T-helper 2 cell treated with Interferon-gamma antibody and Interleukin-4, amounts not matched to agents 100 ng/mL and 5 ng/mL, for 36 hours (primary cell): ENCODE measurements around the gene C16orf96. TPM values are rescaled to one million over a fixed set of nuclear protein-coding genes. Genes with fewer than 3 reads are reported as not detected.

Experiments used
- intact Hi-C: fragments of 100-400 bp; cut with micrococcal nuclease; formaldehyde crosslinking; loops from one replicate; pipeline ENCODE4 v1.15.1; 2023
- total RNA-seq: library from RNA; stranded (reverse); gene quantifications from 2 replicates; pipeline ENCODE4 v1.2.3, GENCODE V29; 2022

Gene C16orf96
- total RNA-seq, 1 donor from 2014 or later = 0.05 TPM

DNA sequence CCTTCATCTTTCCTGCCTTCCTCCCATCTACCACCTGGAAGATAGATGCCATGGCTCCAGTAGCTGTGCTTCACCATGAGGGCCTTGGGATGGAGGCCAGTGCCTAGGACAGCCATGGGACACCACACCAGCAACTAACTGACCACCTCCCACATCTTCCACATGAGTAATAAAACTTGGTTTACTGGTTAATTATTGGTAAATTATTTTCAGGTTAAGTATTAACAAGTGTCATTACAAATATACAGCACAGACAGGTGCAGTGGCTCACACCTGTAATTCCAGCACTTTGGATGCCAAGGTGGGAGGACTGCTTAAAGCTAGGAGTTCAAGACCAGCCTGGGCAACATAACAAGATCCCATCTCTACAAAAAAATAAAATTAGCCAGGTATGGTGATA is 31.6 kb upstream of the C16orf96 start:
- intact Hi-C loops = no loop called here

DNA sequence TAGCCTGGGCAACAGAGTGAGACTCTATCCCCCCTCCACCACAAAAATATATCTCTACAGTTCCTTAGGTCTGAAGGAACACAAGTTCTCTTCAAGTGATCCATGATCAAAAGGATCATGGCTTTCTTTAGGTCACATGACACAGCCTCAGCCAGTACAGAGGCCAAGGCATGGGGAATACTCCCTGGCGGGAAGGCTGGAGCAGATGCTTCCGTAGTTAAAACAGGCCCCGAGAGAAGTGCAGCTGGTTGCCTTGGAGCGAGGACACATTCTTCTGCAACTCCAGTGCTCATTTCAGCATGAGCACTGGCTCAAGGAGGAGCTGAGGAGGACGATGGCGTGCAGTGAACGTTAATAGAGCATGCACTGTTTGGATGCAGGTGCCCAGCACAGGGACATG is 31.1 kb upstream of the C16orf96 start:
- intact Hi-C loops = no loop called here

DNA sequence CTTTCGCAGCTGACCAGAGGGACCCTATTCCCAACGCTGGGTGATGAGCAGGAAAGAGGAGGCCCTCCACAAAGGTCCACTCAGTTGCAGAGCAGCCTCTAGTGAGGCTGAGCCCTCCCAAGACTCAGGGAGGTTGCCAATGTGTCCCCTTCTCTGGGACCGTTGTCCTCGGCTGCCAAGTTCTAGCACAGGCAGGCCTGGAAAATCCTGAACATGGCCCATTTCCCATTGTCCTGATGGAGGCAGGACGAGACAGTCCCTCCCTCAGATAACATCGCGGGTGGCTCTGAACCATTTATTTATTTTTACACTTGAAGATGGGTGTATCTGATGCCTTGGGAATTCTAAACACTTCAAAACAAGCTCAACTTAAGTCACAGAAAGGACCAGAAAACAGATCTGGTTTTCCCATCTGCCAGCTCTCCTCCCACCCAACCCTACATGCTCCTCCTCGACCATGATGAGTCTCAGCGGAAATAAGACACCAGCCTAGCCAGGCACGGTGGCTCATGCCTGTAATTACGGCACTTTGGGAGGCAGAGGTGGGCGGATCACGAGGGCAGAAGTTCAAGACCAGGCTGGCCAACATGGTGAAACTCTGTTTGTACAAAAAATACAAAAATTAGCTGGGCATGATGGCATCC is 30.4 kb upstream of the C16orf96 start:
- intact Hi-C loops = no loop called here

DNA sequence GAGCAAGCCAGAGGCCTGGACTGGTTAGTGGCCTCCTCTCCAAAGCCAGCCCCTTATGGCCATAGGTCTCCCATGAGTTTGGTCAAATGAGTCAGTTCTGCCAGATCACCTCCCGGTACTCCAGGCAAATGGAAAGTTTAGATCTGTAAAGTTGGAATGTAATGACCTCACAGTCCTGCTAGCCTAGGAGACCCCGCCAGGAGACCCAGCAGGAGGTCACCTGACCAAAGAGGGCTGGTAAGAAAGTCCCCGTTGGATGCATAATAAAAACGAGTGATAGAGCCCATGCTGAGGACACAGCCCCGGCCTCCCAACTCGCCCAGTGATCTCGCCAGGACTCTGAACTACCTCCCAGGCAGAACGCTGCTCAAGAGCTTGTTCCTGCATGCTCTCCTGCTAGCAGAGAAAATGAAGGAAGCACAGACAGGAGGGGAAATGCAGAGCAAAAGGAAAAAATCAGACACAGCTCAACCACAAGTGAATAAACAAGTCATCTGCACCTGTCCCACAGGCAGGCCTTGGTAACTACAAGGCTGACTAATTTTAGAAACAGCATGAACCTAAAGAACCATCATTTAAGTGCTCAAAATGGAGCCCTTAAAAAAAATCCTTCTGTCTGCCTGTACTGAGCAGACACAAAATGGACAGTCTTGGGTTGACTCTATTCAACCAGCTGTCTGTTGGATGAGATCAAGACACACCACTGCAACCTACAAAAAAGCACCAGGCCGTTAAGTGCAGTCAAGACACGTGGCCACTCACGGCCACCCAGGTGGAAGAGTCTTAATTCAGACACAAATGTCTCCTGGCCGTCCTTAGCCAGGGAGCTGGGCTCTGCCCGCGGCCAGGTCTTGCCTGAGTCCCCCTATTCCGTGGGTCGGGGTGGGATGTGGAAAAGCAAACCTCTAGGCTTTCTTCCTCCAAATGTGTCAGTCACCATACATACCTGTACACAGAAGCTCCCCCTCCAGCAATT is 26.8 kb upstream of the C16orf96 start:
- intact Hi-C loops = no loop called here

DNA sequence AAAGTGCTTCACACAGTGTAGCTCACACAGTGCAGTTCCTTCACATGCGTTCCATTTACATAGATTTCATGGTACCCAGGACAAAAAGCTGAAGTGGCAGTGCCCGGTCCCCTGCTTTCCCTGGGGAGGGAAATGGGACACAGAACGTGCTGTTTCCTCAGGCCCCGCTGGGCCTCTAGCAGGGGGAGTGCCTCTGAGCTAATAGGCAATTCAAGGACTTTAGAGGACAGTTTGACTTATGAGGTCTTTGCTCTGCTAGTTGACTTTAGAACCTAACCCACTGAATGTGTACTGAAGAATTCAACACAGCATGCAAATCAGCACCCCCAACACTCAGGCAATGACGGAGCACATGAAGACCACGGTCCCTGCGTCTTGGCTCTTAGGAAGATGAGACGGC is 24.3 kb upstream of the C16orf96 start:
- intact Hi-C loops = no loop called here

DNA sequence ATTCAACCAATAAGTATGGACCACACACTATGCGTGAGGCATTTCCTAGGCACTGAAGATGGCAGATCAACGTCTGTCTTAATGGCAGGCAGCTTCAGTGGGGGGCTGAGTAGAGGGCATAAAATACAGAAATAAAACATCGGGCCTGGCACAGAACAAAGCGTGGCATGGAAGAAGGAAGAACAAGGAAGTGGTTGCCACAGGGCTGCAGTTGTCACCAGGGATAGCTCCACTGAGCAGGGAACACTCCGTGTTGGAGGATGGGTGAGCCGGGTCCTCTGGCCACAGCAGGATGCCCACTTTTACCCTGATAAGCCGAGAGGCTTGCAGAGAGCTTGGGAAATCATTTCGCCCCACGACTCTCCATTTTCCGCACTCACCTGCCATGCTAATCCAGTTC is 23.9 kb upstream of the C16orf96 start:
- intact Hi-C loops = no loop called here

DNA sequence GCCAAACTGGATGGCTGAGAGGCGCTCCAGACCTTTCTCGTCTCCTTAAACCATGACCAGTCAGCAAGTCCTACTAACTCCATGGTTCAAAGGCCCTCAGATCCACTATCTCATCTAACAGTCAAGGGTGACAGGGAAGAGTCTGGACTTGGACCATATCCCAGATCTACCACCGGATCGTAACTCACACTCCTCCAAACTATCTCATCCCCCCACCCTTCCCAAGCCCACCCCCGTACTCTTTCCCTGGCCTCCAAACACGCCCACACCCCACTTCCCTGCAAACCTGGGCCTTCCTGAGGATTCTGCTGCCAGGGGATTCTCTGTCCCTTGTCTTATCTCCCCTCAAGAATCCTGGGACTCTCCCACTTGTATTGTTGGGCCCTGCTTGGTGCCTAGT is 22.6 kb upstream of the C16orf96 start:
- intact Hi-C loops = no loop called here

DNA sequence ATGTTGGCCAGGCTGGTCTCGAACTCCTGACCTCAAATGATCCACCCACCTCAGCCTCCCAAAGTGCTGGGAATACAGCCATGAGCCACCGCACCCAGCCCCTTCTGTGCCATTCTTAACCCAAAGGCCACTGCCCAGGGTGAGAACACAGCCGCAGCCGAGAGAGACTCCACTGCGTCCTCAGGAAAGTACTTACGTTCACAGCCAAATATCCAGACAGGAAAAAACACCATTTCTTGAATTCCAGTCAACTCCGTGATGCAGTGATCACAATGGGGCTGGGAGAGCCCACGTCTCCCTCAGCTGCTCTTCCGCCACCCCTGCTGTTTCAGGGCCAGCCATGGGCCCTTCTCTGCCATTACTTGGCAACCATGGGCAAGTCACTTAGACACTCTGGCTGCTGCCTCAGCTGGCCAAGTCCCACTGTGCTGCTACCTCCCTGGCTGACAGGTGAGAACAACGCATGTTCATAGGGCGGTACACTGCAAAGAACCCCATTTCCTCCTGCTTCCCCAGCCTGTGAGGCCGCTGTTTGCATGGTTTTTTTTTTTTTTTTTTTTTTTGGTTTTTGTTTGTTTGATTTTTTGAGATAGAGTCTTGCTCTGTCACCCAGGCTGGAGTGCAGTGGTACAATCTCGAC is 21.9 kb upstream of the C16orf96 start:
- intact Hi-C loops = no loop called here

DNA sequence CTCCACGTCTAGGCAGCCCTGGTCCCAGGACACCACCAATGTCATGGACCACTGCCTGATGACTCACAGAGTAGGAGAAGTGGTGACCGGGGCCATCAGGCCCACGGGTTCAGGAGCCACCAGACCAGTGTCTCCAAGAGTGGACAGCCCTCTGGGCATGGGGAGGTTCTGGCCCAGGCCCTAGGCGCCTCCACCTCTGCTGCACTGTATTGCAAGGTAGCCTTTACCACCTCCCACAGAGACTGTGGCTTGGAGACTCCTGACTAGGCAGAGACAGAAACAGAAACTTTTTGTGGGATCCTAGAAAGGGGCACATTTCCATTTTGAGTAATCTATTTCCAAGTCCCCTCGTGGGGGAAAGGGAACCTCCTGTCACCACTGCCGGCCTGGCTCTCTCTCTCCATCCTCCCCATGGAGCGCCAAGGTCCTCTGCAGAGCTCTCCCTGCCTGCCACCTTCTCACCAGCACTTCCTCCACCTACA is 20.5 kb upstream of the C16orf96 start:
- intact Hi-C loops = no loop called here

DNA sequence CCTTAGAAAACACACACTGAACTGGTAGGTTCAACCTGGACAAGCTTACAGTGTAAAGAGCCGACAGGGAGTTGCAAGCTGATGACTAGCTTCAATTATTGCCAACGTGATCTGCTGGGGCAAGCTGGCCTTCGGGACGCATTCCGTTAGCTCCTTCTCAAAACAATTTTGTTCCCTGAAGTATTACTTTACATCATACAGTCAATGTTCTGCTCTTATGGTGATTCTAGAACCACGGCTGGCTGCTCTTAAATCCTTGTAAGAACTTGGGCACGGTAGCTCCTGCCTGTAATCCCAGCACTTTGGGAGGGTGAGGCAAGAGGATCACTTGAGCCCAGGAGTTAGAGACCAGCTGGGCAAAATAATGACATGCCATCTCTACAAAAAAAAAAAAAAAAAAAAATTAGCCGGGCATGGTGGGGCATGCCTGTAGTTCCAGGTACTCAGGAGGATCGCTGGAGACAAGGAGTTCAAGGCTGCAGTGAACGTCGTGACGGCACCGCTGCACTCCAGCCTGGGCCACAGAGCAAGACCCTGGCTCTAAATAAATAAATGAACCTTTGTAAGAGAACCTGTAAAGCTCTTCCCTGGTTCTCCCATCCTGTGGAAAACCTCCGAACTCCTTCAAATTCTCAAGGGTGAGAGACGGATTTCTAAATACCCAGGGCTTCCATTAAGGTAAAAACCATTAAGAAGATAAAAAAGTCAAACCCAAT is 19.6 kb upstream of the C16orf96 start:
- intact Hi-C loops = no loop called here

DNA sequence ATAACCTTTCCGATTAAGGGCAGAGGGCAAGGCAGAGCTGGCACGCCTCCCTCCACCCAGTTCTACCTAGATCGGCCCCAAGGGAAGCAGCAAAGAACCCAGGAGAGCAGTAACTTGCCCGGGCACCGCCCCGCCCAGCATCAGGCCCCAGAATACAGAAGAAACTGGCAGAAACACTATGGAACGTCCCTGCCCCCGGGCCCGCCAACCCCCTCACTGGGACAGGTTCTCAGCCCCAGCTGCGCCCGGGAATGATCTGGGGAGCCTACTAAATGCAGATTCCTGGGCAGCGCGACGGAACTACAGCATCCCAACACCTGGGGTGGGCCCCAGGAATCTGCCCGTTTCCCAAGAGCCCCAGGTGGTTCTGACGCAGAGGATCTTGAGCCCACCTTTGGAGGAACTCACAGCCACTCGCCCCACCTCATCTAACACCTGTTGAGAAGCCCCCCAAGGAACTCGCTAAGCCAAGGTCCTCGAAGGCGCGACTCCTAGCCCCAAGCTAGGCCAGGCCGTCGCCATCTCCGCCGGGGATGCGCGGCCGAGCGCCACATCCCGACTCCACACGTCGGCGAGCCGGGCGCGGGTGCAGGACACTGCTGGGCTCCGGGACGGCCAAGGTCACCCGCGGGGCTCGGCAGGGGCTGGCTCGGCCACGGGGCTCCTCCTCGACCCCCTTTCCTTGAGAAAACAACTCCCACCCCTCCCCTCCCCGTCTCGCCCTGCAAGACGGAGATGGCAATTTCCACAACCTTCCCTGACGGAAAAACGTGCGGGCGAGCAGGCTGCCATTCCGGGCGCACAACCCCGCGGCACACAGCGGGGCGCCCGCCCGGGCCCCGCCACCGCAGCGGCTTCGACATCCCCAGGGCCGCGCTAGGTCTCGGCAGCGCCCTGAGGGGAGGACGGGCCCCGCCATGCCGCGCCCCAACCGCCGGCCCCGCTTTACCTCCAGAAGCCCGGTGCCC is 18.5 kb upstream of the C16orf96 start:
- intact Hi-C loops = loop anchor here (1.0 to 2.0 kb wide), 3 partner anchors 61 to 121 kb away; partner anchors contain the start of genes CORO7 and HMOX2

DNA sequence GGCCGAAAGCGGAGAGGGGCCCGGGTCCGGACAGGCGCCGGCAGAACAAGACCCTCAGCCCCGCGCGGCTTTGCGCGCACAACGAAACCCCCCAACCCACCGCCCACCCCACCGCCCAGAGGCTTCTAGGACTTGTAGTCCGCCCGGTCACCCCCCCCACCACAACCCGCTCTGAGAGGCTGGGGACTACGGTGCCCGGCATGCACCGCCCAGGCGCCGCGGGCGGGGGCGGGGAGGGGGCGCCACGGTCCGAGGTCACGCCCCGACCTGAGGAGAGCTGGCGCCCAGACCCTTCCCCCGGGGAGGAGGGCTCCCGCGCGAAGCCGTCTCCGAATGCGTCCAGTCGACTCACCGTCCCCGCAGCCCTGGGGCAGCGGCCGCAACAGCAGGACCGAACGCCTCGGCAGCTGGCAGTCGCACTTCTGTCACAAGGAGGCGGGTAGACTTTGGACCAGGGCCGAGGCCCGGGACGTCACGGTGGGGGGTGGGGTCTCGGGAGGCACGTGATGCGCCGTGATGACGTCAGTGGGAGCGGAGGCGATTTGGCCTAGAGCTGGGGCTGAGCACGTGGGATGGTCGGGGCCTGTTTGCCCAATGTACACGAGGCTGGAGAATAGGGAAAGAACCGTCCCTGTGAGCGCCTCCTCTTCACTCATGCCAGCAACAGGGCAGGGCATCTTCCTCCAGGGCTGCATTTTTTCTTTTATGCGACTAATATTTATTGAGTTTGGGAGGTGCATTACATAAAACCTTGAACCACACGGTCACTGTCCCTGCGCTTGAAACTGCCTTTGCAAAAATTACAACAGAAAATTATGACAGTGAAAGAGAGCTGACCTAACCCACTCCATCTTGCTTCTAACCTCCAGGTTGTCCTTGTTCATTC is 17.5 kb upstream of the C16orf96 start, which contains the start of gene CDIP1:
TSS of gene CDIP1 (minus strand) at position 424 of the 886 bp plus-strand sequence. CDS start 24,643 bp downstream, outside the sequence.
- intact Hi-C loops = loop anchor here (1.0 to 2.0 kb wide), 3 partner anchors 62 to 122 kb away; partner anchors contain the start of genes CORO7 and HMOX2

DNA sequence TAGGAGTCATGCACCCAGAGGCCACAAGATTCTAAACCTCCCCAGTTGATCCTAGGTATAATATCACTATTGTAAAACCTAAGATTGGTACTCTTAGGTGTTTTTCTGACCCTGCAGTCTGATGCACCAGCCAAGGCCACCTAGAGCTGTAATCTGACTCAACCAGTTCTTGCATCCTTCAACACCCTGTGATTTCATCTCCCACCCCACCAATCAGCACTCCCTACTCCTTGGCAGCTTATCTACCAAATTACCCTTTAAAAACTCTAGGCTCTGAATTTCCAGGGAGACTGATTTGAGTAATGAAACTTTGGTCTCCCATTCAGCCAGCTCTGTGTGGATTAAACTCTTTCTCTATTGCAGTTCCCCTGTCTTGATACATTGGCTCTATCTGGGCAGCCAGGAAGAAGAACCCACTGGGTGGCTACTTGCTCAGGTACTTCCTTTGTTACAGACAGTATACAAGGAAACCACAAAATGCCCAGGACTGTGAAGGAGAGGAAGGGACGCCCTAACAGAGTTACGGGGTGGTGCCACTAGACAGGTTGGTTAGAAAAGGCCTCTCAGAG is 16.3 kb upstream of the C16orf96 start:
- intact Hi-C loops = loop anchor here (2.0 kb wide), 1 partner anchor 63 kb away; the partner anchor contains the start of gene HMOX2

DNA sequence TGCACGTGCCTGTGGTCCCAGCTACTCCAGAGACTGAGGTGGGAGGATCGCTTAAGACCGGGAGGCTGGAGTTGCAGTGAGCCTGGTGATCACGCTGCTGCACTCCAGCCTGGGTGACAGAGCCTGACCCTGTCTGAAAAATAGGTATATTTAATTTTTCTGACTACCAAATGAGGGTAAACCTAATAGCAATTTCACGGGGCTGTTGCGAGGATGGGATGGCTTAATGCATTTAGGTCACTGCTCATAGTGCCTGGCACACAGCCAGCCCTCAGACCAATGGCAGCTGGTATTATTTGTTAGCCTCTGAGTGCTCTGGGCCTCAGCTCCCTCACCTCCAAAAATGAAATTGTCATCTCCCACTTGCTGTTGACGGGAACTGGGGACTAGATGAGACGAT is 11.7 kb upstream of the C16orf96 start:
- intact Hi-C loops = no loop called here

DNA sequence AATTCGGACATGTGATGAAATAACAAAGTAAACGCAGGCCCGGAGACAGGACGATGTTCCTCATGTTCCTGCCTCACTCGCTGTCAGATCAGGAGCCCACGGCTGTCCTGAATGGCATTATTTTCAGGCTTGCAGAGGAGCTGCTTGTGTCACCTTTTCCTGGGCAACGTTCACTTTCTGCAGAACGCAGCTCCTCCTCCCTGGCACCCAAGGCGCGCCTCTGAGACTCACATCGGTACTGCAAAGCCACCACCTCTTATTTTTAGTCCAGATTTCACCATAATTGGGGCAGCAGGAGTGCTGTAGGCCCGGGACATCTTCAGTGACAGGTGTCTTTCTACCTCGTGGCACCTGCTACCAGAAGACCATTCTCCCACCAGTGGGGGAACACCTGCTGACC is 8.0 kb upstream of the C16orf96 start:
- intact Hi-C loops = loop anchor here (1.0 to 2.0 kb wide), 3 partner anchors 33 to 69 kb away; no protein-coding TSS in a partner anchor

DNA sequence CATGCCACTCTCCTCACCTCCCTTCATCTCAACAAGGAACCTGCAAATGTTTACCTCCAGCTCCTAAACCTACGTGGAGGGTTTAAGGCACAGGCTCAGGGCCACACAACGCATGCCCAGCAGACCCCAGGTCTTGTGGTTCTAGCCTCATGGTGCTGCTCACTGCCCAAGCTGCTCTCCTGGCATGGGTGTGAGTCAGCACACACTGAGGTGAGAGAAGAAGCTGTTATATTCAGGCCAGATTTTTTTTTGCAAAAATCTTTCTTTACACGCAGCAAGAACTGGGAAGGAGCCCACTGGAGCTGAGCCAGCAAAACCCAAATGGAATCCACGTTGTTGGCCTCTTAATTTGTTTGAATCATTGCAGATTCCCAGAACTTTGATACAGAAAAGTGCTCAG is 5.5 kb upstream of the C16orf96 start:
- intact Hi-C loops = no loop called here

DNA sequence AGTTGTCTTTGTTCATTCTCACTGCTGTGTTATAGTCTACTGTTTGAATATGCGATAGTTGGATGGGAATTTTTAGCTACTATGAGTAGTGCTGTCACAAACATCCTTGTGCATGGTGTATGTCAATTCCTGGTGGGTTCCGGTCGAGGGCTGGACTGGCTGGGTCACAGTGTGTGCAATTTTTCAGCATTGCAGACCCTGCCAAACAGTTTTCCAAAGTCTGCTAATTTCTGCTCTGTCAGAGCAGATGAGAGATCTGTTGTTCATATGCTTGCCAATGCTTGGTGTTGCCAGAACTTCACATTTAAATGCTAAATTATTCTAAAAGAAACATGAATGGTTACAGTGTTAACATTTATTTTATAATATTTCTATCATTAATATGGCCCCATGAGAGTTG is 3.6 kb upstream of the C16orf96 start:
- intact Hi-C loops = no loop called here

DNA sequence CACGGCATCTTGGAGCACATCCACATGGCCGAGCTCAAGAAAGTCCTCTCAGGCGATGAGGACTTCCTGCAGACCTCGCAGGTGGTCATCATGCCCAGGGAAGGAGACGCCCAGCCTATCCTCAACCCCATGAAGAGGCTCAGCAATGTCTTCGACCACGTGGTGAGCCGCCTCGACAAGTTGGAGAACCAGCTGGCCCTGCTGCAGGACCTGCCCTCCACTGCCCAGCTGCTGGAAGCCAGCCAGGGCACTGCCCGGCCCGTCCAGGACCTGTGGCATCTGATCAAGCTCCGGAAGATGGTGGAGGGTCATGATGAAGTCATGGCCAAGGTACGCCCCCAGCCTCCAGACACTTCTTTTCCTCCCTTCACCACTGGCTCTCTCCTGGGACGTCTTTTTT is 440 bp downstream of the C16orf96 start:
- intact Hi-C loops = no loop called here
